NCI-H82 (cell line): ENCODE measurements around the gene AGAP1.

Experiments
- DNase-seq: peaks from one replicate; lab custom pipeline; 2025; lab: John Stamatoyannopoulos, UW

AGAP1 gene

DNA sequence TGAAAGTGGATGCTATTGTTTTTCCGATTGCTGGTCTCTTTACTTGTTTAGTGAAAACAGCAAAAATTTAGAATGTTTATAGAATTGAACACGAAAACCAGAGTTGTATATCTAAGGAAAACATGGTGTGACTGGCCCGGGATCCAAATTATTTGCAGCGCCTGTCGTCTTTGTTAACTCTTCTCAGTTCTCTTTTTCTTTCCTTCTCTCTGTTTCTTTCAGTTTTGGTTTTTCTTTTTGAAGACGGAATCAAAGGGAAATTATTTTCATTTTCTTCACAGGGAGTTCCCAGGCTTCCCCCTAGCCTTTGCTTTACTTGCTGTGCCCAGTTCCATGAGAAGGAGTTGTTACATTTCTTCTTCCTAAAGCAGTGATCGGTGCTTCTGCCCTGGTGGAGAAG, 76.0 kb downstream of the AGAP1 start:
- no peak for DNase-seq

GRCh38 chr2:235570256-235570655, 76.4 kb downstream of the AGAP1 start:
- no peak for DNase-seq

DNA sequence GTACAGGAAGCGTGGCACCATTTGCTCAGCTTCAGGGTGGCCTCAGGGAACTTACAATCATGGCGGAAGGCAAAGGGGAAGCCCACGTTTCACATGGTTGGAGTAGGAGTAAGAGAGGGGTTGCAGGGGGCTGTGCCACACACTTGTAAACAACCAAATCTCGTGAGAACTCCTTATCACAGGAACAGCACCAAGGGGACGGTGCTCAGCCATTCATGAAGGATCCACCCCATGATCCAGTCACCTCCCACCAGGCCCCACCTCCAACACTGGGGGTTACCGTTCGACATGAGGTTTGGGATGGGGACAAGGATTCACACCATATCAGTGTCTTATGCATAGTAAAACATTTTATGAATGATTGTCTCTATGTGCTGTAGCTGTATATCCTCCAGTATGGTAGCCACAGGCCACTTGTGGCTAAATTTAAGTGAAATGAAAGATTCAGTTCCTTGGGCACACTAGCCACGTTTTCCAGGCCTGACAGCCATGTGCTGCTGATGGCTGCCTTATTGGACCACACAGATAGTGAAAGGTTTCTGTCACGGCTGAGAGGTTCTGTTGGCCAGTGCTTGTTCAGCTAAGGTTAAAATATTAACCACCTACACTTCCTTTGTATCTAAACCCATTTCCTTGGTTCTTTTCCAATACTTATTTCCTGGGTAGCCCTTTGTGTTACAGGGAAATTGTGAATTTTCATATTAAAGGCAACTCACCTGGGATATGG, 77.3 kb downstream of the AGAP1 start:
- DNase-seq, result no peak

GRCh38 chr2:235572592-235572991, 78.7 kb downstream of the AGAP1 start:
- DNase-seq, result no peak

- no peak for DNase-seq
Observed at GRCh38 chr2:235573331-235574221, 79.7 kb downstream of the AGAP1 start.

- DNase-seq, result no peak
Observed at GRCh38 chr2:235575431-235575830, 81.6 kb downstream of the AGAP1 start.

DNA sequence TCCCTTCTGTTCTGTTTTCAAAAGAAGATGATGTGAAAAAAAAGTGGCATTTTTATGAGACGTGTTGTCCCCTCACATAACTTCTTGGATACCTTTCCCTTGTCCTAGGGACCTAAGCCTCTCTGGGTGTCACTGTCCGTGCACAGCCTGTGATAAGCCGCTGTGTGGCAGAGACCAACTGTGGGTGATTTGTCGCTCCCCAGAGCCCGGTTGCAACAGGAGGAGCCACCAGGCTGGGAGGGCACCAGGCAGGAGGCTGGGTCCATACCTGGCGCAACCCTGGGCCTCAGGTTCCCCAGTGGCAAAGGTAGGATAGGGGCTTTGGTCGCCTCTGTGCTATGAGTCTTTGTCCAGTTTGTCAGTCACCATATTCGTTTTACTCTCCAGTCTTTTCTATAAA, 82.1 kb downstream of the AGAP1 start:
- DNase-seq, result no peak

GRCh38 chr2:235576337-235576910, 82.6 kb downstream of the AGAP1 start:
- DNase-seq, result no peak

GRCh38 chr2:235577404-235578330, 83.8 kb downstream of the AGAP1 start:
- no peak for DNase-seq

GRCh38 chr2:235579128-235579527, 85.3 kb downstream of the AGAP1 start:
- no peak for DNase-seq

DNA sequence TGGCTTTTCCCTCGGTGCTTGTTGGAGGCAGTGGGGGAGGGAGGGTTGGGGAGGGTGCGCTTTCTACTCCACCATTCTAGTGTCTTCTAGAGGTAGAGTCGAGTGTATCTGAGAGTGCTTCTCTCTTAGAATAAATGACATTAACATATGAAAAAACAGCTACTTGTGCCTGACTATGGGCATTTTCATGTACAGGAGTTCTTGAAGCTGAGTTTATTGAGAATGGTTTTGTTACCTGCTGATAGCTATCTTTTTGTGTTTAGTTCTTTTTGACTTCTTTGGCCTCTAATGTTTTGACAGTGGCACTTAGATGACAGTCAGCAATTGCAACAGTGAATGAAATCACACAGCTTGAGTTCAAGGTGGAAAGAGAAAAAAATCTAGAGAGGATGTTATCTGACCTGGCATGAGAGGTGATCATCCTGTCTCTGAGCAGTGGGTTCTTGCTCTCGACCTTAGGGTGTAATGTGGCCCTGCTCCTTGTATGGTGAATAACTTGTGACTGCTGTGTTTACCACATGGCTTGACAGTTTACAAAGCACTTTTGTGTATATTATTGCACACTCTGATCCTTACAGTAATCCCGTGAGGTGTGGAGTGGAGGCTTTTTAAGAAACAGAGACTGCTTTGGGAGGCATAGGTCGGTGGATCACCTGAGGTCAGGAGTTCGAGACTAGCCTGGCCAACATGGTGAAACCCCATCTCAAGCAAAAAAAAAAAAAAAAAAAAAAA, 86.7 kb downstream of the AGAP1 start:
- no peak for DNase-seq

- DNase-seq, result no peak
Observed at GRCh38 chr2:235582081-235582686, 88.3 kb downstream of the AGAP1 start.

- DNase-seq, result no peak
Observed at GRCh38 chr2:235582729-235583128, 88.9 kb downstream of the AGAP1 start.

GRCh38 chr2:235583144-235583543, 89.3 kb downstream of the AGAP1 start:
- no peak for DNase-seq

DNA sequence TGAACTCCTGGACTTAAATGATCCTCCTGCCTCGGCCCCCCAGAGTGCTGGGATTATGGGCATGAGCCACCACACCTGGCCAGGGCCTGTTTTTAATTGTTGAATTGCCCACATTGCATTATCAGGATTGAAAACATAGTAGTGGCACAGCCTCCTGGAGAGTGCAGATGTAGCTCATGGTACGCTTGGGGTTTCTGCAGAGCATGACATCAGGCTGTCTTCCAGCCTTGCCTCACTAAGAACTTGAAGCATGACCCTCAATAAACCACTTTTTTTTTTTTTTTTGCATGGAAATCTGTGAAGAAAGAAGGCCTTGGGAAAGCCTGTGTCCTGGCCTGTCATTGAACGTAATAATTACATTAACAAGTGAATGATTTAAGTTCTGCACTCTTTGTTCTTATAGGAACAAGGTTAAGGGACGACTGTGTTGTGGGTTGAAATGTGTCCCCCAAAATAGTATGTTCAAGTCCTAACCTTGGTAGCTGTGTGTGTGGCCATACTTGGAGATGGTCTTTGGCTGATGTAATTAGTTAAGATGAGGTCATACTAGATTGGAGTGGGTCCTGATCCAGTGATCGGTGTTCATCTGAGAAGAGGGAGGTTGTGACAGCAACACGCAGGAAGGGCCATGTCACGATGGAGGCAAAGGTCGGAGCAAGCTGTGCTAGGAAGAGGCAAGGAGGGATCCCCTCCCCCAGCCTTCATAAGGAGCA, 90.2 kb downstream of the AGAP1 start:
- no peak for DNase-seq

- DNase-seq, result no peak
Observed at GRCh38 chr2:235584638-235585007, 90.8 kb downstream of the AGAP1 start.

DNA sequence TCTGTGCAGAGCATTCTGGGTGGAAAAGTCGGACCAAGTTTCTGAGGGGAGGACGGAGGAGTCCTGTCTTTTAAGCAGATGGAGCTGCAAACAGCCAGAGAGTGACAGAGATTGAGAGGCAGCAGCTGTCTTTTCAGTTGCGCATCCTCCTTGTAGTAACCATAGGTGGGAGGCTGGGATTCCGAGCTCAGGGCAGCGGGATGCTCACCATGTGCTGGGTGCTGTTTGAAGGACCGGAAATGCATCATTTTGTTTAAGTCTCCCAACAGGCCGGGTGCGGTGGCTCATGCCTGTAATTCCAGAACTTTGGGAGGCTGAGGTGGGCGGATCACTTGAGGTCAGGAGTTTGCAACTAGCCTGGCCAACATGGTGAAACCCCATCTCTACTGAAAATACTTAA, 93.4 kb downstream of the AGAP1 start:
- peak; percentile 11 for DNase-seq

DNA sequence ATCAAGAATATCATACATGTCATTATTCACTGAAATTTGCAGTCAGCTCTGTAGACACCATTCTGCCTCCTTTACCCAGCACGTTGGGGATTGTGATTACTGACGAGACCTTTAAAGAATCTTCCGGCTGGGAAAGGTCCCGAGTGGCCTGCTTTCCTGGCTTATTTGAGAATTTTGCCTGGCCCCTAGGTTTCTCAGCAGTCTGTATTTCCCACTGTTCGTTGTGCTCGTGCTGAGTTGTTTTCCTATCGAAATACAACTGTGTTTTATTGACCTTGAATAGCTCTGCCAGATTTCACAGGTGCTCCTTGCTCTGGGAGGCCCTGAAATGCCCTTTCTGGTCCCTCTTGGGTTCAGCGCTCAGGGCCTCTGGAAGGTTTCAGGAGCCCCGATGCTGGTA, 94.9 kb downstream of the AGAP1 start:
- no peak for DNase-seq

- DNase-seq, result no peak
Observed at GRCh38 chr2:235591231-235591730, 97.4 kb downstream of the AGAP1 start.

DNA sequence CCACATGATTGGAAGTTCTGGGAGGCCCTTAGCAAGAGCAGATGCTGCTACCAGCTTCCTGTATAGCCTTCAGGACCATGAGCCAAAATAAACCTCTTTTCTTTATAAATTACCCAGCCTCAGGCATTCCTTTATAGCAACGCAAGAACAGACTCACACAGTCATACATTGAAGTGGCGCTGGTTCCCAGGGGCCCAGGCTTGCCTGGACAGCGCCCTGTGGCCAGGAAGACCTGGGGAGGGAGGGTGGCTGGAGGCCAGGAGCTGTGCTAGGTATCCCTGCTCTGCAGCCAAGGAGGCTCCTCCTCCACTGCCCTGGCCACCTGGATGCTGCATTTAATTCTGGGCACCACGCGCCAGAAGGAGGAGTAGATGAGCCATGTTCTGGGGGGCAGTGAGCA, 98.1 kb downstream of the AGAP1 start:
- DNase-seq, result no peak
